H1 (cell line): ENCODE results near the gene RPS3A. TPM values are rescaled to one million over a fixed set of nuclear protein-coding genes. Genes with fewer than 3 reads are reported as not detected.

Source experiments
- BACH1 ChIP-seq: IDR thresholded peaks from 2 replicates; pipeline ENCODE4 v1.6.1; 2012; ENCODE audit warnings: low read length, improper control_type of control experiment
- KDM5A ChIP-seq: fragments of 200-600 bp; IDR thresholded peaks from 2 replicates; pipeline ENCODE4 v1.7.1; 2012; ENCODE audit warnings: mild to moderate bottlenecking, low read length, inconsistent platforms, mixed read lengths
- TAF1 ChIP-seq: IDR thresholded peaks from 2 replicates; pipeline ENCODE4 v1.6.1; 2011; ENCODE audit warnings: mild to moderate bottlenecking, low read depth, low read length
- polyA plus RNA-seq, 7 experiments: library from polyadenylated mRNA; depleted of rRNA in 3 of 7; stranded (reverse) in 5 of 7; unstranded in 2 of 7; fragments of >200 nt in 5 of 7; fragments of 200-250 nt in 2 of 7; gene quantifications; 1 replicate in 5 of 7; 2 replicates in 1 of 7; 4 replicates in 1 of 7; pipeline versions ENCODE4 v1.2.1 to v1.2.3, GENCODE V29; 2011 to 2013; ENCODE audit warnings: missing spikeins in 2 of 7, mixed read lengths in 2 of 7
- total RNA-seq: library from RNA; stranded (reverse); fragmentation: NEBNext Ultra II Directional; extraction: Animal tissue kit (Norgen Biotek cat#: 25700); gene quantifications from 2 replicates; pipeline ENCODE4 v1.2.1, GENCODE V29; 2021
- TF ChIP-seq, protein P1 (sequence below): fragments of 300-600 bp; sonication (generic); IDR thresholded peaks from 2 replicates; pipeline ENCODE4 v1.7.1; 2012; ENCODE audit warnings: low read length, moderate library complexity, mild to moderate bottlenecking, inconsistent platforms; ENCODE audit not compliant: insufficient replicate concordance

The RPS3A gene
- total and polyA plus RNA-seq, 2 of the 8 experiments (the other 6 are each of a cell fraction or from before 2014, with no cell fraction given): 2,162 to 2,822 TPM

DNA sequence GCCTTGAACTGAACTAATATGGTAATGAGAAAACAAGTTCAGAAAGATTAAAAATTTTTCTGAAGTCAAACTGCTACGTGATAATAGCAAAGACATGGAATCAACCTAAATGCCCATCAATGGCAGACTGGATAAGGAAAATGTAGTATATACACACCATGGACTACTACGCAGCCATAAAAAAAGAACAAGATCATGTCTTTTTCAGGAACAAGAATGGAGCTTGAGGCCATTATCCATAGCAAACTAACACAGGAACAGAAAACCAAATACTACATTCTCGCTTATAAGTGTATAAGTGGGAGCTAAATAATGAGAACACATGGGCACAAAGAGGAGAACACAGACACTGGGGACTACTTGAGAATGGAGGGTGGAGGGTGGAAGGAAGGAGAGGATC, 4.3 kb upstream of the RPS3A start (continued):
- TF ChIP-seq, protein P1, sequence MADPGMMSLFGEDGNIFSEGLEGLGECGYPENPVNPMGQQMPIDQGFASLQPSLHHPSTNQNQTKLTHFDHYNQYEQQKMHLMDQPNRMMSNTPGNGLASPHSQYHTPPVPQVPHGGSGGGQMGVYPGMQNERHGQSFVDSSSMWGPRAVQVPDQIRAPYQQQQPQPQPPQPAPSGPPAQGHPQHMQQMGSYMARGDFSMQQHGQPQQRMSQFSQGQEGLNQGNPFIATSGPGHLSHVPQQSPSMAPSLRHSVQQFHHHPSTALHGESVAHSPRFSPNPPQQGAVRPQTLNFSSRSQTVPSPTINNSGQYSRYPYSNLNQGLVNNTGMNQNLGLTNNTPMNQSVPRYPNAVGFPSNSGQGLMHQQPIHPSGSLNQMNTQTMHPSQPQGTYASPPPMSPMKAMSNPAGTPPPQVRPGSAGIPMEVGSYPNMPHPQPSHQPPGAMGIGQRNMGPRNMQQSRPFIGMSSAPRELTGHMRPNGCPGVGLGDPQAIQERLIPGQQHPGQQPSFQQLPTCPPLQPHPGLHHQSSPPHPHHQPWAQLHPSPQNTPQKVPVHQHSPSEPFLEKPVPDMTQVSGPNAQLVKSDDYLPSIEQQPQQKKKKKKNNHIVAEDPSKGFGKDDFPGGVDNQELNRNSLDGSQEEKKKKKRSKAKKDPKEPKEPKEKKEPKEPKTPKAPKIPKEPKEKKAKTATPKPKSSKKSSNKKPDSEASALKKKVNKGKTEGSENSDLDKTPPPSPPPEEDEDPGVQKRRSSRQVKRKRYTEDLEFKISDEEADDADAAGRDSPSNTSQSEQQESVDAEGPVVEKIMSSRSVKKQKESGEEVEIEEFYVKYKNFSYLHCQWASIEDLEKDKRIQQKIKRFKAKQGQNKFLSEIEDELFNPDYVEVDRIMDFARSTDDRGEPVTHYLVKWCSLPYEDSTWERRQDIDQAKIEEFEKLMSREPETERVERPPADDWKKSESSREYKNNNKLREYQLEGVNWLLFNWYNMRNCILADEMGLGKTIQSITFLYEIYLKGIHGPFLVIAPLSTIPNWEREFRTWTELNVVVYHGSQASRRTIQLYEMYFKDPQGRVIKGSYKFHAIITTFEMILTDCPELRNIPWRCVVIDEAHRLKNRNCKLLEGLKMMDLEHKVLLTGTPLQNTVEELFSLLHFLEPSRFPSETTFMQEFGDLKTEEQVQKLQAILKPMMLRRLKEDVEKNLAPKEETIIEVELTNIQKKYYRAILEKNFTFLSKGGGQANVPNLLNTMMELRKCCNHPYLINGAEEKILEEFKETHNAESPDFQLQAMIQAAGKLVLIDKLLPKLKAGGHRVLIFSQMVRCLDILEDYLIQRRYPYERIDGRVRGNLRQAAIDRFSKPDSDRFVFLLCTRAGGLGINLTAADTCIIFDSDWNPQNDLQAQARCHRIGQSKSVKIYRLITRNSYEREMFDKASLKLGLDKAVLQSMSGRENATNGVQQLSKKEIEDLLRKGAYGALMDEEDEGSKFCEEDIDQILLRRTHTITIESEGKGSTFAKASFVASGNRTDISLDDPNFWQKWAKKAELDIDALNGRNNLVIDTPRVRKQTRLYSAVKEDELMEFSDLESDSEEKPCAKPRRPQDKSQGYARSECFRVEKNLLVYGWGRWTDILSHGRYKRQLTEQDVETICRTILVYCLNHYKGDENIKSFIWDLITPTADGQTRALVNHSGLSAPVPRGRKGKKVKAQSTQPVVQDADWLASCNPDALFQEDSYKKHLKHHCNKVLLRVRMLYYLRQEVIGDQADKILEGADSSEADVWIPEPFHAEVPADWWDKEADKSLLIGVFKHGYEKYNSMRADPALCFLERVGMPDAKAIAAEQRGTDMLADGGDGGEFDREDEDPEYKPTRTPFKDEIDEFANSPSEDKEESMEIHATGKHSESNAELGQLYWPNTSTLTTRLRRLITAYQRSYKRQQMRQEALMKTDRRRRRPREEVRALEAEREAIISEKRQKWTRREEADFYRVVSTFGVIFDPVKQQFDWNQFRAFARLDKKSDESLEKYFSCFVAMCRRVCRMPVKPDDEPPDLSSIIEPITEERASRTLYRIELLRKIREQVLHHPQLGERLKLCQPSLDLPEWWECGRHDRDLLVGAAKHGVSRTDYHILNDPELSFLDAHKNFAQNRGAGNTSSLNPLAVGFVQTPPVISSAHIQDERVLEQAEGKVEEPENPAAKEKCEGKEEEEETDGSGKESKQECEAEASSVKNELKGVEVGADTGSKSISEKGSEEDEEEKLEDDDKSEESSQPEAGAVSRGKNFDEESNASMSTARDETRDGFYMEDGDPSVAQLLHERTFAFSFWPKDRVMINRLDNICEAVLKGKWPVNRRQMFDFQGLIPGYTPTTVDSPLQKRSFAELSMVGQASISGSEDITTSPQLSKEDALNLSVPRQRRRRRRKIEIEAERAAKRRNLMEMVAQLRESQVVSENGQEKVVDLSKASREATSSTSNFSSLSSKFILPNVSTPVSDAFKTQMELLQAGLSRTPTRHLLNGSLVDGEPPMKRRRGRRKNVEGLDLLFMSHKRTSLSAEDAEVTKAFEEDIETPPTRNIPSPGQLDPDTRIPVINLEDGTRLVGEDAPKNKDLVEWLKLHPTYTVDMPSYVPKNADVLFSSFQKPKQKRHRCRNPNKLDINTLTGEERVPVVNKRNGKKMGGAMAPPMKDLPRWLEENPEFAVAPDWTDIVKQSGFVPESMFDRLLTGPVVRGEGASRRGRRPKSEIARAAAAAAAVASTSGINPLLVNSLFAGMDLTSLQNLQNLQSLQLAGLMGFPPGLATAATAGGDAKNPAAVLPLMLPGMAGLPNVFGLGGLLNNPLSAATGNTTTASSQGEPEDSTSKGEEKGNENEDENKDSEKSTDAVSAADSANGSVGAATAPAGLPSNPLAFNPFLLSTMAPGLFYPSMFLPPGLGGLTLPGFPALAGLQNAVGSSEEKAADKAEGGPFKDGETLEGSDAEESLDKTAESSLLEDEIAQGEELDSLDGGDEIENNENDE: no peak
- no peak for TF ChIP-seq BACH1
- no peak for TF ChIP-seq KDM5A
- no peak for TF ChIP-seq TAF1
